ENCODE measurements around the gene PHF19.

The PHF19 gene

GRCh38 chr9:120912958-120913646, 36.1 kb upstream of the PHF19 start:
- DNase-seq, result no peak

GRCh38 chr9:120911295-120911837, 34.4 kb upstream of the PHF19 start:
- no peak for DNase-seq

GRCh38 chr9:120910643-120911042, 33.7 kb upstream of the PHF19 start:
- no peak for DNase-seq

GRCh38 chr9:120909904-120910303, 32.9 kb upstream of the PHF19 start:
- no peak for DNase-seq

GRCh38 chr9:120905315-120906164, 28.6 kb upstream of the PHF19 start:
- DNase-seq, result no peak

GRCh38 chr9:120904978-120905301, 28.0 kb upstream of the PHF19 start:
- no peak for DNase-seq

GRCh38 chr9:120904061-120904977, 27.3 kb upstream of the PHF19 start:
- no peak for DNase-seq

GRCh38 chr9:120902569-120903535, 25.9 kb upstream of the PHF19 start:
- DNase-seq, result no peak

GRCh38 chr9:120901755-120902568, 25.0 kb upstream of the PHF19 start:
- DNase-seq, result no peak

- DNase-seq, result no peak
These were observed 23.8 kb upstream of the PHF19 start for GRCh38 chr9:120900824-120901223.

GRCh38 chr9:120899490-120900068, 22.6 kb upstream of the PHF19 start:
- DNase-seq, result no peak

GRCh38 chr9:120898396-120898795, 21.4 kb upstream of the PHF19 start:
- DNase-seq, result no peak

GRCh38 chr9:120895951-120896350, 19.0 kb upstream of the PHF19 start:
- no peak for DNase-seq

- DNase-seq, result no peak
These were observed 17.5 kb upstream of the PHF19 start for GRCh38 chr9:120894321-120895148.

GRCh38 chr9:120893611-120894307, 16.8 kb upstream of the PHF19 start:
- no peak for DNase-seq

GRCh38 chr9:120892748-120893610, 16.0 kb upstream of the PHF19 start:
- no peak for DNase-seq

GRCh38 chr9:120891884-120892747, 15.1 kb upstream of the PHF19 start:
- DNase-seq, result no peak
